ENCODE results near the gene ATP9A. TPM values are rescaled to one million over a fixed set of nuclear protein-coding genes. Genes with fewer than 3 reads are reported as not detected.

Gene ATP9A
- total RNA-seq, 1 experiment from 2014 or later: 16.8 TPM

- intact Hi-C loops (cut with micrococcal nuclease): no loop called here
Measured at GRCh38 chr20:51715163-51715855, 52.9 kb downstream of the ATP9A start.

More at GRCh38 chr20:51715163-51715855, 52.9 kb downstream of the ATP9A start:
- H3K4me1 ChIP-seq (ENCODE audit: control insufficient read depth in 1 of 2, insufficient read depth in 2 of 2, low read length in 2 of 2): peaks cover 0 to 9% of the 10 kb centered on the region in 2 experiments; a peak in 2 of 4 replicates
- RAD21 ChIA-PET (ENCODE audit: low non-redundant PET in 1 of 2, low total read pairs in 2 of 2, uncharacterized antibody in 2 of 2, unreplicated experiment in 2 of 2): no interaction called here
- H3K79me2 ChIP-seq (ENCODE audit: insufficient read depth, low read length): no peaks in the 10 kb centered on the region
- H3K27ac ChIP-seq (ENCODE audit: low read depth, low read length): no peak overlapping the region
- no peaks in the 10 kb centered on the region for H4K20me1 ChIP-seq (ENCODE audit: insufficient read depth)
- H3K9ac ChIP-seq (ENCODE audit: low read length): no peak overlapping the region
- H3K9me3 ChIP-seq (ENCODE audit: control insufficient read depth in 1 of 2, insufficient read depth in 1 of 2, low read depth in 1 of 2, low read length in 2 of 2): no peaks in the 10 kb centered on the region
- H3K27me3 ChIP-seq (ENCODE audit: insufficient read depth, low read length): no peaks in the 10 kb centered on the region
- ATAC-seq (no peak), DNase-seq (ENCODE audit: low read depth, low spot score) (no peak)
- H3K36me3 ChIP-seq (ENCODE audit: control insufficient read depth in 1 of 2, insufficient read depth in 2 of 2, low read length in 2 of 2): no peaks in the 10 kb centered on the region
- no peak overlapping the region for H3K4me3 ChIP-seq (replicated peaks in 1 of 2; ENCODE audit: low read depth in 1 of 2, low read length in 2 of 2)
- no TSS peak for BruUV-seq (replicated peaks)
- H3K4me2 ChIP-seq (ENCODE audit: low read length): no peak overlapping the region
- TF ChIP-seq CBX3 (IDR thresholded peaks at IDR 0.05; ENCODE audit: low read depth): no peak
- TF ChIP-seq ZNF274 (IDR thresholded peaks at IDR 0.05; ENCODE audit: low read depth, low read length): no peak
- TF ChIP-seq POLR2A (IDR thresholded peaks at IDR 0.05; ENCODE audit: borderline replicate concordance, extremely low read depth, insufficient read depth, insufficient read length): no peak
- TF ChIP-seq MAX (IDR thresholded peaks at IDR 0.05): no peak
- TF ChIP-seq EGR1 (IDR thresholded peaks at IDR 0.05; ENCODE audit: low read depth): no peak
- no peak for TF ChIP-seq CTCF (IDR thresholded peaks at IDR 0.05 in 2 of 3, conservative IDR thresholded peaks at IDR 0.05 in 1 of 3; ENCODE audit: borderline replicate concordance in 1 of 3, insufficient read depth in 1 of 3, low read depth in 2 of 3, low read length in 2 of 3)
- no peak for TF ChIP-seq EZH2 (IDR thresholded peaks at IDR 0.05)
- TF ChIP-seq TCF7L2 (IDR thresholded peaks at IDR 0.05; ENCODE audit: borderline replicate concordance, extremely low read depth, insufficient read depth, insufficient read length): no peak
- no peak for TF ChIP-seq POLR2AphosphoS5 (IDR thresholded peaks at IDR 0.05; ENCODE audit: low read depth, low read length)
- TF ChIP-seq ATF3 (IDR thresholded peaks at IDR 0.05): no peak
- TF ChIP-seq CEBPB (IDR thresholded peaks at IDR 0.05; ENCODE audit: low read depth): no peak
- no peaks in the 10 kb centered on the region for H3K9me2 ChIP-seq (ENCODE audit: insufficient read depth)
- CTCF ChIA-PET: interaction anchor here (1.0 to 1.2 kb wide), 2 partner anchors 14 to 15 kb away, joined by 3 to 4 read pairs; no protein-coding TSS in a partner anchor
- H2AFZ ChIP-seq (ENCODE audit: low read depth, low read length, poor library complexity, severe bottlenecking): no peak overlapping the region
- POLR2A ChIA-PET: no interaction called here

All from HCT116 (cell line).